RCC 7860 (cell line): ENCODE measurements around the gene AMBP.

Experiments
- DNase-seq: peaks from one replicate; pipeline ENCODE4 v3.0.0-alpha.2; 2015; ENCODE audit warnings: low spot score
- FAIRE-seq: peaks from 2 replicates; lab custom pipeline; 2012; peaks lifted over from hg19 to GRCh38; lab: Jason Lieb, UNC

Gene AMBP

DNA sequence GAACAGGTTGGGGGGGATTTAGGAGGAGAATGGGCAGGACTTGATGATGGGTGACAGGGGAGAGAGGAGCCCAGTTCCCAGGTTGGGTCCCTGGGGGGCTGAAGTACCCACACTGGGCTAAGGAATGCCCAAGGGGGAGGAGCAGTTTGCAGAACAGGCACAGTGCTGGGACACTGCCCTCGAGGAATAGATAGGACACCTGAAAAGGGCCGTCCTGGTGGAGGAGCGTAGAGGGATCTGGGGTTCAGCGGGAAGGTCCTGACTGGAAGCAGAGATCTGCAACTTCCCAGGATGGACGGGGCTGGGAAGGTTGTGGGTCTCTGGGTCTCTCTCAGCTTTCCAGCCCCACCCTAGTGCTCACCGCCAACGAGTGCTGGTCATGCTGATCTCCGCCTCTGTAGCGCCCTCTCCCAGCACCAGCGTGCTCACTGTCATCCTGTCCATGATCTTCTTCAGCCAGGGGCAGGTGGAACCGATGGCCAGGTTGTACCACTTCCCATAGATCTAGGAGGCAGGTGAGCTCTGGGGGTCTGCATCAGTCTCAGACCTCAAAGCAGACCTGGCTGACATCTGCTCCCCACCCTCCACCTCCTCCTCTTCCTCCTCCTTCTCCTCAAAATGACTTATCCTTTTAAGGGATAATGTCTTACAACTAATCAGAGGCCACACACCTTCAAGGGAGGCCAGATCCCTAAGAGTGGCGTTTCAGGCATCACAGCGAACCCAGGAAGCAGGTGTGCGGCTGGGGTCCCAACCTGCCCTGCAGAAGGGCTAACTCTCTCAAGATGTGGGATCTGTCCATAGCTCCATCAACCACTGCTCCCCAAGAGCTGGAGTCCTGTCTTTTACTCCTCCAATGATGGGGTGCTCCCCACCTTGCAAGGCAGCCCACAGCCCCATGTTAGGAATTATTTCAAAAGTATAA, 1.6 kb downstream of the AMBP start:
- FAIRE-seq (no peak), DNase-seq (no peak)

DNA sequence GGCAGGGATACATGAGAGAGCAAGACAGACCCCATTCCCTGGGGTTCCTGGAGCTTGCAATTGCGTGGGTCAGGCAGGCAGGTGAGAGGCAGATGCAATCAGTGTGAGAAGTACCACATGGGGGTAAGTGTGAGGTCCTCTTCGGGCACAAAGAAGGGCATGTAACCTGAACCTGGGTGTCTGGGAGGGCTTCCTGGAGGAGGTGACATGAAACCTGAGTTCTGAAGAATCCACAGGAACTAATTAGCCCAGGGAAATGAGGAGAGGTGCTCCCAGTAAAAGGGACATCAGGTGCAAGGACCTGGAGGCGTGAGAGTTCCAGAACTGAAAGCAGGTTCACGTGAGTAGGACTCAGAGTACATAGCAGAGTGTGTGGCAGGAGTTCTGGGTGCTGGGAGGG, 2.5 kb downstream of the AMBP start:
- DNase-seq = no peak
- no peak for FAIRE-seq

DNA sequence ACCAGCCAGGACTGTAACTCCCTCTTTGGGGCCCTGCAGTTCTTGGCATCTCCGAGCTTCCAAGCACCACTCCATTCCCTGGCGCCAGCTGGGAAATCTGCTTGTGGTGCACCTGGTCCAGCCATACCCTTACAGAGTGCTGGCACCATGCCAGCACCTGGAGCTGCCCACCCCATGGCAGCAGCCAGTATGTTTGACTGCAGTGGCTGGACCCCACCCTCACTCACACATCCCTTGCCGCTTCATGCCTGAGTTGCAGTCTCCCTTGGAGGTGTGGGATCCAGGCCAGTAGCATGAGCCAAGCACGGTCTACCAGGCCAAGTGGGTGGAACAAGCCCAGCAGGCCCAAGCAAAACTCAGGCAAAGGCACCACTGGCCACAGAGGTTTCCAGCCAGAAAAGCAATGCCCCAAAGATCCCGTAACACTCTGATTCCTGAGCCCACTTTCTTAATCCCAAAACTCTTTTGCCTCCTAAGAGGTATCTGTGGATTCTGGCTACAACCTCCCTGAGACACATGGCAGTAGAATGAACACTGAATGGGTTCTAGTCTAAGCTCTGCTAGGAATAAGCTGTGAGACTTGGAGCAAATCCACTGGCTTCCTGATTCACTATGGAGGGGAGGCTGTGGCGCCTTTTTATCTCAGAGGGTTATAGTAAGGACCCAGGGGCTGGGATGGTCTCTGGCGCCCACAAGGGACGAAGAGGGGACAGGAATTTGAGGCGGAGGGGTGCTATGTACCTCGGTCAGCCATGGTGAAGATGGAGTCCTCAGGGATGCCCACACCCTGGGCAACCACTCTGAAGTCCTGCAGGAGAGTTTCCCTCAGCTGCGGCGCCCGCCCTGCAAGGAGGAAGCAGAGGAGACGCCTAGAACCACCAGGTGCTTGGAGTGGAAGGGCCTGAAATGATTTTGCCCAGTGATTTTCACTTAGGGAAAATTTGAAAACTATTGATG, 5.6 kb downstream of the AMBP start:
- FAIRE-seq (no peak), DNase-seq (no peak)

DNA sequence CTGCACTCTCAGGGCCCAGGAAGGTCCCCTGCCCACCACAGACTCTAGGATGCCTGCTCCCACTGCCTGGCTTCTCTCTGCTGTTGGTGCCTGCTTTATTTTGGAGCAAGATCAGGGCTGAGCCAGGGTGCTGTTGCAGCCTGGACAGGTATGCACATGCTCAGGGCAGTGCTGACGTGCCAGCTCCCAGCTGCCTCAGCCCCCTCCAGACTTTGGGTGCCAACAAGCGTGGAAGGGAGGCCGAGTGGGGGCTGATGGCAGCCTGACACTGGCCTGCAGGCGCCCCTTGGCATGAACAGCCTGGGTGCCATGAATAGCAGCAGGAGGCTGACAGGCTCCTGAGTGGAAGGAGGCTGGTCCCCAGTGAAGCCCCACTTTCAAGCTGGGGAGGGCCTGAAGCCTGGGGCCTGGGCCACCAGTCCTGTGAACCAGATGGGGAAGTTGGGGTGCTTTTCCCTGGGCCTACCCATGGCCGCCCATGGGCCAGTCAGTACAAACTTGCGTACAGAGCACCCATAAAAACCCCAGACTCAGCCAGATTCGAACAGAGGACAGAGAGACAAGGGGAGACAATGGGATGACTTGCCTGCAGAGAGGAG, 6.8 kb downstream of the AMBP start:
- FAIRE-seq = no peak

DNA sequence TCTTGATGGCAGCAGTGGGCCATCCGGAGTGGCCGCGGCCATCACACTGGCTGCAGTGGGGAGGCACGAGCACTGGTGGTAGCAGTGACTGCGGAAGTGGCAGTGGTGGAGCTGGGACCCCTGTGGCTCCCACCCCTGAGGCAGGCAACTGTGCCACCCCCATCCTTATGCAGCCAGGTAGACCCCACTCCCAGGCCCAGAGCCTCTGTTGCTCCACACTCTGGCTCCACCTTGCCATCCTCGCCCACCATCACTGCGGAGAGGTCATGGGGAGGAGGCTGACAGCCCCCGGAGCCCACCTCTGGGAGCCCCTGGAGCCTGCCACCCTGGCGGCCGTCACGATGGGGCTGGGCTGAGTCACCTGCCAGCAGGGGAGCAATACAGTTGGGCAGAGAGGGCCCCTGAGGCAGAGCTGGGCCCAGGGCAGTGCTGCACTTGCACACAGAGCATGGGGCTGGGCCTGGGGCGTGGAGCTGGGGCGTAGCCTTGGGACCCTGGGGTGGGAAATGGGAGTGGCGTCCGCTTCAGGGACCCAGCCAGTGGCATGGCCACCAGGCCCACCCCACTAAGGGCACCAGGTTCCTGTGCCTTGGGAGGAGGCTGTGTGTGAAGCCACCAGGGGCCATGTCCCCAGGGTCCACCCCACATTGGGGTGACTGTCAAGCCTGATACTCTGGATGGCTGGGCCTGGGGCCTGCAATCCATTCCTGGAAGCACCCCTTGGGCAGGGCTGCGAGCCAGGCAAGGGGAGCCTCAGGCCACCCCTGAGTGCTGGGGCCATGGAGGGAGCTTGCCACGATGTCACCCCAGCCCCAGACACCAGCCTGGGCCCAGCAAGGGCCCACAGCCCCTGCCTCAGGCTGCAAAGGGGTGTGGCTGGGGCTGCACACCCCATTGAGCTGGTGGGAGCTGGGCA, 7.7 kb downstream of the AMBP start:
- DNase-seq (no peak), FAIRE-seq (no peak)

More for the DNA sequence above, 6.8 kb downstream of the AMBP start:
- DNase-seq = no peak

DNA sequence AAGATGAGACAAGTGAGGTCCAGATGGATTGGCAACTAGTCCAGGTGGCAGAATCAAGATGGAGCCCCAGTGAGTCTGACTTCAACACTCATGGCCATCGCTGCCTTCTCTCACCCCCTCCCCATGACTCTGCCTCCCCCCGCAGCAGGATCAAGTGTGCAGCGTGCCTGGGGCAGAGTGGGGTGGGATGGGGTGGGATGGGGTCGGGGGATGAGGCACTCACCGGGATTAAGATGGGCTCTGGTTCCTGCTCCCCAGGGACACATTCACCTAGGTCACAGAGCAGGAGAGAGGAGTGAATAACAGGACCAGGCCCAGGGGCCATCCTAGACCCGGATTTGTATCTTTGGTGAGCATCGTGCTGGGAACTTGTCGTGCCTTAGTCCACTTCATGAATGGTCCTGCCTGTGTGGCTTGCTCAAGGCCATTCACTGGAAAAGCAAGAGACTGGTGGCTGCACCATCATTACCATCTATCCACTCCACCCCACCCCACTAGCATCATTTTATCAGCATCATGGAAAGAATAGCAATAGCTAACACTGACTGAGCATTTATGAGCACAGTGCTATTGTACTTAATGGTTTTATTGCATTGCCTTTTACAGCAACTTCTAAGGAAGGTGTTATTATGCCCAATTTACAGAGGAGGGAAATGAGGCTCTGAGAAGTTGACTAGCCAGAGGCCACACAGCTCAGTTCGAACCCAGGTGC, 8.5 kb downstream of the AMBP start:
- no peak for FAIRE-seq
- no peak for DNase-seq

DNA sequence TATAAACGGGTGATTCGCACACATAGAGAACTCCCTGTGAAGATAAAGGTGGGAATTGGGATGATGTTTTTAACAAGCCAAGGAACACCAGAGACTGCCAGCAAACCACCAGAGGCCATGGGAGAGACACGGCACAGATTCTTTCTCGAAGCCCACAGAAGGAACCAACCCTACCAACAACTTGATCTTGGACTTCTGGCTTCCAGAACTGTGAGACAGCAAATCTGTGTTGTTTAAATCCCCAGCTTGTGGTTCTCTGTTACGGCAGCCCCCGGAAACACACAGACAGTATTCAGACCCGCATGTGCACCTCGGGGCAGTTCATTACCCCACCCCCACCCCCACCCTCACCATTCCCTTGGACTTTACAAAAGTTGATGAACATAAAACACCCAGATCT, 12.8 kb downstream of the AMBP start:
- DNase-seq (no peak), FAIRE-seq (no peak)

DNA sequence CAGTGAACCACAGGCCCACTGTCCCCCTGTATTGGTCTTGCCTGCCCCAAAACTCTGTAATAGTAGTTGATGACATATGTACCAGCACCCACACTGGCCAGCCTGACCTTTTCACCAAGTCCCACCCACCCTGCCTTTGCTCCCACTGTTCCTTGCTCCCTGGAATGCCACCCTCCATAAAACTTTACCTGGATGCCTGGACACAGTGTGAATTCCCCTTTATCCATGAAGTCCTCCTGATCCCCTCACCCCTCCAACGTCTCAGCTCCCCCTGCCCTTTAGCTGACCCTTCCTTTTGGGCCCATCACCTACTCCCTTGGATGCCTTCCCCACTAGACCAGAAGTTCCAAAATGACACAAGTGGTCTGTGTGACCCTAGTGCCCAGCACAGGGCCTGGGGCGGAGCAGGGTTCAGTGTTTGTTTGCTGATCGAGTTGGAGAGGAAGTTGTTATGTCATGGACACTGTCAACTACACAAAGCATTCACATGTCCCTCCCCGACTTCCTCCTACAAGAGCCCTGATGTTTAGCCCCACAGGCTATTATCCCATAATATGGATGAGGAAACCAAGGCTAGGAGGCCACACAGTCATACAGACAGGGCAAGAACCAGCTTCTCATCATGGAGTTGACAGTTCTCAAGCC, 16.1 kb downstream of the AMBP start:
- FAIRE-seq = no peak

DNA sequence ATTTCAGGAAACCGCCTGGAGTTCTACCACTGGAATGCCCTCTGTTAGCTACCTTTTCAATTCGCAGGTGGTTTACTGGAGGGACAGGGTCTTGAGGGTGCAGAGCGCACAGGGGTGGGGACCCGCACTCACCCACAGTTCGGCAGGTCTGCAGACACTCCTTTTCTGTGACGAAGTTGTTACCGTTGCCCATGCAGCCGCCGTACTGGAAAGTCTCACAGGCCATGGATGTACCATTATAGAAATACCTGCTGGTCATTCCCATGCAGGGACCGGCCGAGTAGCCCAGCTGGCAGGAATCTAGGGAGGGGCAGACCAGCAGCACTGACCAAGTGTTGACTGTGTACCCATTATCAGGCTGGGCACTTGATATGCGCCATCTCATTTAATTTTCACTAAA, 16.8 kb downstream of the AMBP start:
- DNase-seq = no peak
- FAIRE-seq = no peak

More for the DNA sequence above, 16.1 kb downstream of the AMBP start:
- no peak for DNase-seq

DNA sequence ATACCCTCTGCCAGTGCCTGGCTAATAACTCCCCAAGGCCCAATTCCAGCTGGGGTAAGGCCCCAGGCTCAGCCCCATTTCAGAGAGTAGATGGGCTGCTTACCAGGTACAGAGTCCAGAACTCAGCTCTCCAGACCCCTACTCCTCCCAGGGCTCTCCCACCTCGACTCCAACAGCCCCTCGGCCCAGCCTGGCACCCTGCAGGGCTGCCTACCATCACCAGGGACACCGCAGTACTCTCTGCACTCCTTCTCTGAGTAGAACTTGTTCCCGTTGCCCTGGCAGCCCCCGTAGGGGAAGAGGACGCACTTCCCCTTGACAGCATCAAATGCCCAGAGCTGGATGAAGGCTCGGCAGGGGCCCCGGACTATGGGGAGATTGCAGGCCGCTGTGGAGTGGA, 17.4 kb downstream of the AMBP start:
- no peak for DNase-seq
- no peak for FAIRE-seq

DNA sequence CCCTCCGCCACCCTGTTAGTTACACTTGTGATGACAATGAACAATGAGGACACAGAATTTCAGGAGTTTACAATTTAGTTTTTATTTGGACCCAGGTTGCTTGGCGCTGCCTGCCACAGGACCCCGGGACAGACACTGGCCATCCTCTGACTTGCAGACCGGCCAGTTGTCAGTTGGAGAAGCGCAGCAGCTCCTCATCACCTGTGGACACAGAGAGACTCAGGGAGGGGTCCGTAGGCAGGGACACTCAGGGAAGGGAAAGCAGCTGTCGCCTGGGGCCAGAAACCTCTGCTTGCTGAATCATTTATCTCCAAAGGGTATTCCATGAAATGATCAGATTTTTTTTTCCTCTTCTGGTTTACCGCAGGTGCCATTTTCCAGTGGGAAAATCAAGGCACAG, 18.0 kb downstream of the AMBP start:
- DNase-seq = no peak
- no peak for FAIRE-seq

DNA sequence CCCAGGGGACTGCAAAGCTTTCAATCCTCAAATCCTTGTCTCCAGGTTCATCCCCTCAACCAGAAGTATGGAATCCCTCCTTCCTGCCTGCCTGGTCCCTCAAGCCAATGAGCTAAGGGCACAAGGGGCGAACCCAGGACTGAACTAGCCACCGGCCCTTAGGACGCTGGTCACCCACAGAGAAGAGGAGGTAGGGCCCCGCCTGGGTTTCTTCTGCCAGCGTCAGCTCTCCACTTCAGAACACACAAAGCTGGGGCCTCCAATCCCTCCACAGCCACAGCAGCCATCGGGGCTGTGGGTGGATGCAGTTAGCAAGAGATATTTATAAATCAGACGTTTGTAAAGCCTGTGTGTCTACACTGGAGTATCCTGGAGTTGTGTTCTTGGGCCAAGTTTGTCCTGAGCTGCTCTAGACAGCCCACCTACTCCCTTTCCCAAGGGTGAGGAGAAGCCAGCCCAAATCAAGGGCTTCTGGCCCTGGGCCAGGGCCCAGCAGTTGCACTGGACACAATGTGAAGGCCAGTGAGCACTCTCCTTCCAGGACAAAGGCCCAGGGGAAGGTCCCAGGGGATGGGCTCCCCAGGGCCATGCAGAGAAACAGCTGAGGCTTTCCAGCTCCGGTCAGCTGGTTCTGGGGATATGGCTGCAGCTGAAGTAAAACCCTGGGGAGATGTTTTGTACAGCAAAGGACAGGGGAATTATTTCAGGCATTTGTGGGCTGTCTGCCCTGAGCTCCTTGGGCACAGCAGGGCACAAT, 18.9 kb downstream of the AMBP start:
- DNase-seq (no peak), FAIRE-seq (no peak)

DNA sequence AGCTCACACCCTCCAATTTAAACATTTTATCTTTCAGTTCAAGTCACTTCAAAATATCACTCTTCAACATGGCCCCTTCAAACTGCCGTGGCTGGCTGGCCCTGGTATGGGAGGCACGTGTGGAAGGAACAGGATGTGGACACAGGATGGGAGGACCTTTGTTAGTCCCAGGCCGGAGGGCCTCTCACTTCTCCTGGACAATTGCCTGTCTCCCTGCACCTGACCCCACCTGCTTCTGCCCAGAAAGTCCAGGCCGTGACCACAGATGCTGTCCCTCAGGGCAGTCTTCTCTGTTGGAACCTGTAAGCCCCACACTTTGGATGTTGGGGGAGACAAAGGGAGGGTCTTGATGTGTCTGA, 19.4 kb downstream of the AMBP start:
- FAIRE-seq (no peak), DNase-seq (no peak)

DNA sequence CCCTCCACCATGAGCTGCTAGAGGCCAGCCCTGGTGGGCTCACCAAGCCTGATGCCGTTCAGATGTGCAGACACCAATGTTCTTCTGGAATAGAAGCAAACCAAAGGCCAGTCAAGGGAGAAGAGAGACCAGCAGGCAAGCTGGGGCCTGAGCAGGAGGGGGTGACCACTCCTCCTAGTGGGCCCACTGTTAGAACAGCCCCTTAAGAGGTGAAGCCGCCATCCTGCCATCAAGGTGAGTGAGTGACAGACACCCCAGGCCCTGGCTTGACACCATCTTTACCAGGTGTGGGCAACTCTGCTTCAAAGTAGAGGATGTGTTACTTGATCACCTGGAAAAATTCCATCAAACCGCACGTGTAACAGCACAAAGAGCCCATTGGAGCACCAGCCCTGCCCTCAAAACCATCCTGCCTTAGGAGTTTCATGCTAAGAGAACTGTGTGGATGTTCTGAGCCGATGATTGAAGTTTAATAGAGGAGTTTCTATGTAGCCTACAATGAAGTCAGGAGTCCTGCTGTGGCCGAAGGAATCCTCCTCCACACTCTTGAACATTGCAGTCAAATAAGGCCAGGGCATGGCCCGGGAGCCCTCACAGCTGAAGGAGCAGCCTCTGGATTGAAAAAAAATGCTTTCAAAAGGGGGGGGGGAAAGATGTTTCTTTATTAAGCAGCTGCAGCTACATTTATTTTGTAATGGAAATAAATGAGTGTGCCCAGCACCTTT, 20.8 kb downstream of the AMBP start:
- FAIRE-seq (no peak), DNase-seq (no peak)

DNA sequence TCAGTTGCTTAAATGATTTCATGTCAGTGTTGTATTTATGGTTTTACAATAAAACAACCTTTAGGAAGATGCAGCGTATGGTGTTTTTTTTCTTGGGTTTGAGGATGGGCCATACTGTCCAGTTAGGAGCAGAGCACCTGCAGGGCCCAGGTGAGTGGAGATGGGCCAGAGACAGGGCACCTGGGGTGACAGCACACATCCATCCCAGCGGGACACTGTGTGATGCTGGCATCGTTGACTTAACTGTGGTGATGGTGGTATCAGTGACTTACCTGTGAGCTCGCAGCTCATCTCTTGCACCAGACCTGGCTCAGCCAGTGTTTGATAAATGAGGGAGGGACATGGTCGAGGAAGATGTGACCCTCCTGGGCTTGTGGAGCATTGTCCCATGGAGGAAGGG, 21.6 kb downstream of the AMBP start:
- DNase-seq (no peak), FAIRE-seq (no peak)

DNA sequence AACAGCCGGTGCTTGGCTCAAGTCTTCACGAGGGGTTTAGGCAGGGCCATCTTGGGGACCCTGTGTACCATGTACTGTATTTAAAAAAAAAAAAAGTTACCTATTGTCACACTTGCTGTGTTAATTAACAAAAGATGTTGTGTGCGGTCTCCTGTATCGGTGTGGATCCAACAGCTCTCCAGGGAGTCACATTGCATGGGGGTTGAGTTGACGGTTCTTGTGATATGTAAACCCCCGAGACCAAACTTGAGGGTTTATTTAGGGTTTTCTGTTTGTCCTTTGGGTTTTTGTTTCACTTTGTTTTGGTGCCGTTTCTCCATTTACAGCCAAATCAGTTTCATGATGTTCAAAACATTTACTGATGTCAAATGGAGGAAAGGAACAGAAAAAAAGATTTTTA, 22.2 kb downstream of the AMBP start:
- DNase-seq = no peak
- no peak for FAIRE-seq

DNA sequence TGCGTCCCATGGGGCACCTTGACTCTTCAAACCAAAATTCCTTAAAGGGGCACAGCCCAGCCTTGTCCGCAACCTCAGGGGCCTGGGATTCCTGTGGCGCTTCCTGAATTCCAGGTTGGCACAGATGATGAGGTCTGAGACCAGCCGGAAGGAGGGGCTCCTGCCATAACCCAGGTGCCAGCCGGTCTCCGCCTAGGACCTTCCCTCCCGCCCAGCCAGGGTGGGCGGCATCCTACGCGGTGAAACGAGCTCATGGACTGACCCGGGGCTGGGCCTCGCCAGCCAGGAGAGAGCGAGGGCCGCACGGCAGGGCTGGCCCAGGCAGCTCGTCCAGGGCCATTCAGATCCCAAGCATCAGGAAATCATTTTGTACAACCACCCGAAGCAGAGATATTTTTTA, 23.0 kb downstream of the AMBP start:
- DNase-seq (no peak), FAIRE-seq (no peak)

DNA sequence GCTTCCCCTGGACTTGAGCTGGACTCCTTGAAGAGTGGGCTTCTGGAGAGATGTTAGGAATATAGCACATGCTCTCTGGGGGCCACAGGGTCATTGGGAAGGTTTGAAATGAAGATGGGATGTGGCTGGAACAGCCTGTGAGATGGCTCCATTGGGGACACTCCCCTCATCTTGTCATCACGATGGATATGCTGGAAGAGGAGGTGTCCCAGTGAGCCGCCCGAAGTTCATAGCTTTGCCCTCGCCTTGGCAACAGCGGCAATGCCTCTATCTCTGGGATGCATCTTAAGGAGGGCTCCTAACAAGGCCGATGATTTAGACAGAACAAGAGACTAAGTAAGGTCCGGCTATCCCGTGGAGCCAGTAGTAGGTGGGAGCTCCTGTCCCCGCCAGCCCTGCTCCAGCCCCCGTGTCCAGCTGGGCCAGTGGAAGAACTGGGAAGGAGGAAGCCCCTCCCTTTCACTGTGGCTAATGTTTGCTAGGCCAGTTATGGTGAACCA, 23.9 kb downstream of the AMBP start:
- FAIRE-seq = no peak

More for the DNA sequence above, 23.9 kb downstream of the AMBP start:
- DNase-seq = no peak
